Ovary (tissue), 9 donors: ENCODE results near the gene NEIL1. TPM values are rescaled to one million over a fixed set of nuclear protein-coding genes. Genes with fewer than 3 reads are reported as not detected.
"Not testable (repeated sequence)": the region's sequence is repeated elsewhere in the genome, so short reads cannot be mapped to it uniquely, and the experiment has no call there.

Experiments
- DNase-seq, 5 donors: peaks; one replicate each; pipeline ENCODE4 v3.0.0-alpha.2; 2019 to 2020
- H3K27ac ChIP-seq, 2 donors: fragments of 200-600 bp; one replicate each; pipeline versions ENCODE4 v1.5.1 to v1.8.0; 2019 to 2022
- H3K27me3 ChIP-seq: fragments of 200-600 bp; one replicate; pipeline ENCODE4 v1.8.0; 2022
- H3K36me3 ChIP-seq: fragments of 200-600 bp; sonication (generic); one replicate; pipeline ENCODE4 v1.5.1; 2019
- H3K4me1 ChIP-seq: one replicate; pipeline ENCODE4 v1.8.1; 2013; ENCODE audit warnings: mild to moderate bottlenecking, moderate library complexity; ENCODE audit not compliant: insufficient read depth
- H3K4me3 ChIP-seq: fragments of 200-600 bp; sonication (generic); one replicate; pipeline ENCODE4 v1.5.1; 2017
- H3K9me3 ChIP-seq, 2 donors: fragments of 200-600 bp in 1 of 2; sonication (generic) in 1 of 2; one replicate each; pipeline versions ENCODE4 v1.5.1 to v1.8.1; 2013 to 2019; ENCODE audit warnings: mild to moderate bottlenecking in 1 of 2, moderate library complexity in 1 of 2
- EP300 ChIP-seq: sonication (generic); formaldehyde crosslinking; IDR thresholded peaks from one replicate; pipeline ENCODE4 v1.6.1; 2017; ENCODE audit warnings: antibody characterized with exemption
- POLR2A ChIP-seq: fragments of 450-650 bp; IDR thresholded peaks from one replicate; pipeline ENCODE4 v1.6.1; 2017; ENCODE audit warnings: antibody characterized with exemption, mild to moderate bottlenecking, moderate library complexity
- WGBS, 3 donors: extraction: QIAGEN DNeasy Blood & Tissue Kit in 1 of 3; methylation state at CpG; one replicate each; pipeline versions ENCODE4 v1.1.5 to v1.1.7; 2013 to 2017; 5-methylcytosine and 5-hydroxymethylcytosine counted together
- intact Hi-C, 4 donors: fragments of 100-400 bp; cut with DNase I; formaldehyde crosslinking; loops; one replicate each; pipeline versions ENCODE4 v1.11.0 to v1.15.1; 2022 to 2023
- polyA plus RNA-seq, 2 donors: library from polyadenylated mRNA; stranded (reverse); fragments of 200-250 nt in 1 of 2; fragments of 350-450 nt in 1 of 2; fragmentation: Illumina TruSeq in 1 of 2; extraction: RNeasy Lipid Tissue Mini Kit (QIAGEN cat#74804) in 1 of 2; gene quantifications; one replicate each; pipeline ENCODE4 v1.2.3, GENCODE V29; 2013 to 2014
- total RNA-seq, 7 donors: library from RNA; depleted of rRNA in 2 of 7; stranded (reverse); fragments of >200 nt in 2 of 7; fragmentation: NEBNext Ultra II Directional in 3 of 7; extraction: Animal tissue kit (Norgen Biotek cat#: 25700) in 3 of 7; gene quantifications; one replicate each; pipeline versions ENCODE4 v1.1.0 to v1.2.4, GENCODE V29; 2016 to 2023
- TF ChIP-seq, protein P1 (sequence below), 3 donors: fragments of 450-650 bp in 2 of 3; fragments of 200-600 bp in 1 of 3; IDR thresholded peaks; one replicate each; pipeline versions ENCODE4 v1.5.1 to v1.8.0; 2016 to 2022; ENCODE audit warnings: antibody characterized with exemption in 3 of 3, mild to moderate bottlenecking in 1 of 3
- donor health status: DM: no; HTN: no; CAD: no; lungs with moderate emphysema.
- donor health status: DM: no; HTN: no; CAD: no.
- donor health status: Bipolar disorder and iron deficiency.
- donor health status: DM: yes; HTN: yes; CAD: no.
- donor health status: DM: no; HTN: no; CAD: no.
- donor health status: DM: yes; HTN: yes; CAD: no.

NEIL1 gene
- total and polyA plus RNA-seq, 9 donors, result 8.1 to 80.2 (median 31.5) TPM

DNA sequence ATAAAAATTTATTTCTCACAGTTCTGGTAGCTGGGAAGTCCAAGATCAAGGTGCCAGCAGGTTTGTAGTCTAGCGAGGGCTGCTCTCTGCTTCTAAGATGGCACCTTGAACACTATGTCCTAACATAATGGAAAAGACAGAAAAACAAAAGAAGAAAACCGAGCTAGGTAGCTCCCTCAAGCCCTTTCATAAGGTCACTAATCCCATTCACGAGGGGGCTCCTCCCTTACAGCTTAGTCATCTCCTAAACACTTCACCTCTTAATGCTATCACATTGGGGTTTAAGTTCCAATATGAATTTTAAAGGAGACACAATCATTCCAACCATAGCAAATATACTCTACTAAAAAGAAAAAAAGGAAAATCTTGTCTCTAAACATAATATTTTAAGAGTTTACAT lies 40.7 kb upstream of the NEIL1 start:
- WGBS, 3 donors, result 56 to 72% (median 61%) methylated on average over 3 of the region's 3 CpGs
- H3K4me1 ChIP-seq, result no peaks in the 10 kb centered on the region
- H3K27ac ChIP-seq, result no peak overlapping the region
- intact Hi-C loops, result loop anchor here in 1 of 4 donors (10.0 kb wide), 1 partner anchor 281 kb away; the partner anchor contains the start of gene PPCDC
- DNase-seq, result no peak
- no peaks in the 10 kb centered on the region for H3K27me3 ChIP-seq
- no peaks in the 10 kb centered on the region for H3K9me3 ChIP-seq
- H3K4me3 ChIP-seq, result no peak overlapping the region
- TF ChIP-seq EP300, result no peak
- H3K36me3 ChIP-seq, result no peaks in the 10 kb centered on the region

- Histone ChIP-seq H3K4me3 (no peak overlapping the region), H3K4me1 (no peaks in the 10 kb centered on the region), H3K9me3 (no peaks in the 10 kb centered on the region), H3K27ac (no peak overlapping the region), H3K27me3 (no peaks in the 10 kb centered on the region), H3K36me3 (no peaks in the 10 kb centered on the region)
- WGBS, 3 donors, result 12 to 20% (median 13%) methylated on average over 15 of the region's 15 CpGs
- intact Hi-C loops, result loop anchor here in 1 of 4 donors (10.0 kb wide), 1 partner anchor 283 kb away; the partner anchor contains the start of gene PPCDC
- TF ChIP-seq EP300, result no peak
- TF ChIP-seq POLR2A, result no peak
- TF ChIP-seq, protein P1, sequence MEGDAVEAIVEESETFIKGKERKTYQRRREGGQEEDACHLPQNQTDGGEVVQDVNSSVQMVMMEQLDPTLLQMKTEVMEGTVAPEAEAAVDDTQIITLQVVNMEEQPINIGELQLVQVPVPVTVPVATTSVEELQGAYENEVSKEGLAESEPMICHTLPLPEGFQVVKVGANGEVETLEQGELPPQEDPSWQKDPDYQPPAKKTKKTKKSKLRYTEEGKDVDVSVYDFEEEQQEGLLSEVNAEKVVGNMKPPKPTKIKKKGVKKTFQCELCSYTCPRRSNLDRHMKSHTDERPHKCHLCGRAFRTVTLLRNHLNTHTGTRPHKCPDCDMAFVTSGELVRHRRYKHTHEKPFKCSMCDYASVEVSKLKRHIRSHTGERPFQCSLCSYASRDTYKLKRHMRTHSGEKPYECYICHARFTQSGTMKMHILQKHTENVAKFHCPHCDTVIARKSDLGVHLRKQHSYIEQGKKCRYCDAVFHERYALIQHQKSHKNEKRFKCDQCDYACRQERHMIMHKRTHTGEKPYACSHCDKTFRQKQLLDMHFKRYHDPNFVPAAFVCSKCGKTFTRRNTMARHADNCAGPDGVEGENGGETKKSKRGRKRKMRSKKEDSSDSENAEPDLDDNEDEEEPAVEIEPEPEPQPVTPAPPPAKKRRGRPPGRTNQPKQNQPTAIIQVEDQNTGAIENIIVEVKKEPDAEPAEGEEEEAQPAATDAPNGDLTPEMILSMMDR (IDR thresholded peaks at IDR 0.05), result no peak
- peak in 3 of 5 donors; percentile 26 to 64 (median 37) for DNase-seq
These were observed 39.0 kb upstream of the NEIL1 start for GRCh38 chr15:75307778-75308390.

DNA sequence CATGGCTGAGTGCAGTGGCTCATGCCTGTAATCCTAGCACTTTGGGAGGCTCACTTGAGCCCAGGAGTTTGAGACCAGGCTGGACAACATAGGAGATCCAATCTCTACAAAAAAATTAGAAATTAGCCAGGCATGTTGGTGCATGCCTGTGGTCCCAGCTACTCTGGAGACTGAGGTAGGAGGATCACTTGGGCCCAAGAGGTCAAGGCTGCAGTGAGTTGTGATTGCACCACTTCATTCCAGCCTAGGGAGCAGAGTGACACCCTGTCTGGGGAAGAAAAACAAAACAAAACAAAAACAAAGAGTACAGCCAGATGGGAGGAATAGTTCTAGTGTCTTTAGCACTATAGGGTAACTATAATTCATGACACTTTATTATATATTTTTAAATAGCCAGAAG lies 37.1 kb upstream of the NEIL1 start:
- DNase-seq, result no peak
- TF ChIP-seq EP300, result no peak
- TF ChIP-seq, protein P1 (IDR thresholded peaks at IDR 0.05), result no peak
- TF ChIP-seq POLR2A, result no peak
- no peaks in the 10 kb centered on the region for H3K27me3 ChIP-seq
- no peak overlapping the region for H3K27ac ChIP-seq
- no peaks in the 10 kb centered on the region for H3K4me1 ChIP-seq
- H3K36me3 ChIP-seq, result no peaks in the 10 kb centered on the region
- intact Hi-C loops, result loop anchor here in 2 of 4 donors (10.0 kb wide), 2 partner anchors 75 to 285 kb away; partner anchors contain the start of gene PPCDC (in 1 of the 2)
- H3K4me3 ChIP-seq, result no peak overlapping the region
- no peaks in the 10 kb centered on the region for H3K9me3 ChIP-seq

- intact Hi-C loops, result loop anchor here in 1 of 4 donors (10.0 kb wide), 1 partner anchor 78 kb away; no protein-coding TSS in a partner anchor
- not testable (repeated sequence) for H3K36me3 ChIP-seq, DNase-seq, H3K27me3 ChIP-seq, H3K4me3 ChIP-seq, H3K9me3 ChIP-seq, H3K27ac ChIP-seq, H3K4me1 ChIP-seq
- WGBS, 3 donors, result 93 to 100% (median 100%) methylated on average over 1 of the region's 1 CpG
These were observed 34.3 kb upstream of the NEIL1 start for GRCh38 chr15:75312548-75312947.

DNA sequence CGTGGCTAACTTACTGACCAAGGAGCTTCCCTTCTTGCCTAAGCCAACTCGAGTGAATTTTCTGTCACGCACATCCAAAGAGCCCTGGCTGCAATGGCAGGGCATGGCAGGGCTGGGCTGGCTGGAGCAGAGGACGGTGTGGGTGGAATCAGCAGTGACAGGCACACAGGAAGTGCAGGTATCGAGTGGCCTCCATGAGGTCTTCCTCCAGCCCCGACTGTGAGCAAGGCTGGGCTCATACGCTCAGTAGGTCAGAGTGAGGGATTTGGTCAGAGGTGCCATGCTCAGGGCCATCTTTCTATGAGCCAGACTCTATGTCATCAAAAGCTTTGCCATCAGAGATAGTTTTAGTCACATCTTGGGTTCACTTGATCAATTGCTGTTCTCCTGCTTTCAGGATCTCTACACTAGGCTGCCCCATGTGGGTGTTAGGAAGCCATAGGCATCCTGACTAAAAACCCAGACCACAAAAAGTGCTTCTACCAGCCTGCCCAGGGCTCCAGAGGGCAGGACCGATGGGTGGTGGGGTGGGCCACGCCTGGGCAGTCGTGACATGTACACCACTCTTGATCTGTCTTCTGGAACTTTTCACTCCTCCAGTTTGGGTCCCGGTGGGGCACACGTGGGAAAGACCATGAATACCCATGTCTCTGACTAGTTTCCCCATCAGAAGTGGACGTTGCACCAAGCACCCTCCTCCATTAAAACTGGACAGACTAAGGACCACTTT lies 33.6 kb upstream of the NEIL1 start:
- Histone ChIP-seq H3K4me3 (no peak overlapping the region), H3K36me3 (no peaks in the 10 kb centered on the region), H3K9me3 (no peaks in the 10 kb centered on the region), H3K27ac (no peak overlapping the region), H3K4me1 (no peaks in the 10 kb centered on the region), H3K27me3 (no peaks in the 10 kb centered on the region)
- TF ChIP-seq, protein P1 (IDR thresholded peaks at IDR 0.05), result no peak
- TF ChIP-seq EP300 (no peak), POLR2A (no peak)
- no peak for DNase-seq
- intact Hi-C loops, result loop anchor here in 1 of 4 donors (10.0 kb wide), 1 partner anchor 78 kb away; no protein-coding TSS in a partner anchor
- WGBS, 3 donors, result 86 to 88% (median 86%) methylated on average over 13 of the region's 13 CpGs
